Endometrial microvascular endothelial cells (primary cell): Measurements from ENCODE around the gene PLEKHA7. TPM values are rescaled to one million over a fixed set of nuclear protein-coding genes. Genes with fewer than 3 reads are reported as not detected.

Experiments
- in situ Hi-C: cut with HindIII; loops from 2 replicates; pipeline ENCODE4 v1.10.0; 2017; ENCODE audit warnings: low sequenced_read_pairs, low pct_unique_long_range_greater_than_20kb; ENCODE audit errors: inconsistent ontology term
- total RNA-seq: library from RNA; depleted of rRNA; stranded (reverse); fragments of >200 nt; gene quantifications from one replicate; pipeline ENCODE4 v1.2.3, GENCODE V29; 2015; ENCODE audit errors: inconsistent ontology term

PLEKHA7 gene
- total RNA-seq, 1 donor from 2014 or later = 0.19 TPM

DNA sequence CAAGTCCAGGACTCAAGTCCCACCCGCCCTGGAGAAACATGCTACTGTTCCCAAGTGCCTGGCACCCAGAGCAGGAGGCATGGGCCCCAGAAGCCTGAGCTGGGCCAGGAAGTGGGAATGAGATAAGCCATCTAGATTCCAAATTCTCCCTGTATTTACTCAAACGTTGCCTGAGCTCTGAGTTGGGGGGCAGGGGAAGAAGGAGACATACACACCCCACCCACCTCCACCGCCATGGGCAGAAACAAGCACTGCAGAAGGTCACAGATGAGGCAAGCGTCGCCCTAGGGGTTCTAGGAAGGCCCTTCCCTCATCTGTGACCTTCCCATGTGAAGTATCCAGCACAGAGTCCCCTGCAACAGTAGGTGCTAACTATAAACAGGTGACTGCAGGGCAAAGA, 54.0 kb downstream of the PLEKHA7 start:
- in situ Hi-C loops = no loop called here

- in situ Hi-C loops = no loop called here
Observed at GRCh38 chr11:16959602-16960001, 54.6 kb downstream of the PLEKHA7 start.

- in situ Hi-C loops = no loop called here
Observed at GRCh38 chr11:16958833-16959232, 55.4 kb downstream of the PLEKHA7 start.

- in situ Hi-C loops = no loop called here
Observed at GRCh38 chr11:16956538-16957153, 57.6 kb downstream of the PLEKHA7 start.

DNA sequence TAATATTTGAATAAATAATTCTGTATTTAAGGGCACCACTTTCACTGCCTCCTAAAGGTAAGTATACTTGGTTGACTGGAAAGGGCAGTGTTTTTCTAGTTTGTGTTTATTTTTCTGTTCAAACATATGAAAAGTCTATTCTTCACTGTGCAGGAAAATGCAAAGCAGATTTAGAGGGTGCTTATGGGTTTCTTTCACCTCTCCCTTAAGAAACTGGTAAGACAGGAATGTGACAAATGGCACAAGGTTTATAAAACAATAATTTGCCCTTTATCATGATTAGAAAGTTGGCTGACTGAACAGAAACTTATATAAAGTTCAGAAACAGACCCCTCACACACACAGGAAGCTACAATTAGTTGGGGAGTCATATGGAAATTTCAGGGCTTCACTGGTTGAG, 60.6 kb downstream of the PLEKHA7 start:
- in situ Hi-C loops = no loop called here

- in situ Hi-C loops = no loop called here
Observed at GRCh38 chr11:16946477-16947282, 67.5 kb downstream of the PLEKHA7 start.

GRCh38 chr11:16945671-16946469, 68.3 kb downstream of the PLEKHA7 start:
- in situ Hi-C loops = no loop called here

DNA sequence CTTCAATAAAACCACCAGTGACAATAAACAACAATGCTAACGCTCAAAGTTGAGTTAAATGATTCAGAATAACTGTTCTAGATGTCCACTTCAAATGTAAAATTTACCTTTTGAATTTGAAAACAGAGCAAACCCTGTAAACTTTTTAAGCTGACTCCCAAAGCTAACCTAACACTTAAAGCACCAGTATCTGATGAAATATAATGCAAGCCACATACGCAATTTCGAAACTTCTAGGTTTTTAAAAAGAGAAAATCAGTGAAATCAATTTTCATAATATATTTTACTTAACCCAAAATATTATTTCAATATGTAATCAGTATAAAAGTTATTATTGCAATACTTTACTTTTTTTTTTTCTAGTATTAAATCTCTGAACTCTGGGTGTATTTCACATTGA, 71.3 kb downstream of the PLEKHA7 start:
- in situ Hi-C loops = no loop called here

- in situ Hi-C loops = no loop called here
Observed at GRCh38 chr11:16942342-16942741, 71.9 kb downstream of the PLEKHA7 start.

DNA sequence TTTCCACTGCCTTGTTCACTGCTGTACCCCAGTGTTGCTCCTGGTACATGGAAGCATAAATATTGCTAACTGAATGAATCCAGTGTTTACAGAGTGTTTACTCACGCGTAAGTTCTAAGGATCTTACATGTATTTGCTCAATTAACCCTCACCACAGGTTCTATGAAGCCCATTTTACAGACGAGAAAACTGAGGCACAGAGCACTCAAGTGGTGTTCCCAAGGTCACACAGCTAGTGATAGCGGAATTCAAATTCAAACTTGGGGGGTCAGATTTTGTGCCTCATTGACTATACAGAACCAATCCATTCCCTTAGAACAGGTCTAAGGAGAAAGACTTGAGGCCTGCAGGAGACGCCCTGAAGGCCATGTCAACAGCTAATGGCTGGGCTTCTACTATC, 72.3 kb downstream of the PLEKHA7 start:
- in situ Hi-C loops = no loop called here

GRCh38 chr11:16938061-16938460, 76.2 kb downstream of the PLEKHA7 start:
- in situ Hi-C loops = no loop called here

- in situ Hi-C loops = no loop called here
Observed at GRCh38 chr11:16936643-16937042, 77.6 kb downstream of the PLEKHA7 start.

- in situ Hi-C loops = no loop called here
Observed at GRCh38 chr11:16935518-16936302, 78.5 kb downstream of the PLEKHA7 start.

GRCh38 chr11:16933756-16934603, 80.2 kb downstream of the PLEKHA7 start:
- in situ Hi-C loops = no loop called here

DNA sequence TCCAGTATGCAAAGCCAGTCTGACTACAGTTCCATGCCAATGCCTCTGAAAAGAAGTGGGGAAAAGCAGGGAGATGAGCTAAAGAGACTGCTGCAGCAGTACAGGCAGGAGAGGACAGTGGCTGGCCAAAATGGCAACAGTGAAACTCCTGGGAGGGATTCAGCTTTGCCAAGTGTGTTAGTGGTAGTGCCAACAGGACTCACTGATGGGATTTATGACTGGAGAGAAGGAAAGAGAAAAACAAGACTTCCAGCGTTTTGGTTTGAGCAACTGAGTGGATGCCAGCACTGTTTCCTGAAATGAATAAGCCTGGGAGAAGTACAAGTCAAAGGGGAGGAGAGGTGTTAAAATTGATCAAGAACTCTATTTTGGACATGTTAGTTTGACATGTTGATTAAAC, 80.9 kb downstream of the PLEKHA7 start:
- in situ Hi-C loops = no loop called here

GRCh38 chr11:16928044-16928443, 86.2 kb downstream of the PLEKHA7 start:
- in situ Hi-C loops = no loop called here

- in situ Hi-C loops = no loop called here
Observed at GRCh38 chr11:16926883-16927626, 87.2 kb downstream of the PLEKHA7 start.
